ENCODE results near the gene IGSF10.

The IGSF10 gene

GRCh38 chr3:151459358-151459757 lies 1.5 kb downstream of the IGSF10 start:
- TF ChIP-seq CTCF (IDR thresholded peaks at IDR 0.05; ENCODE audit: low read depth, low read length), result no peak
- no peak for DNase-seq (ENCODE audit: extremely low read depth, low read depth)

GRCh38 chr3:151456065-151456464 lies 4.8 kb downstream of the IGSF10 start:
- no peak for TF ChIP-seq CTCF (IDR thresholded peaks at IDR 0.05; ENCODE audit: low read depth, low read length)
- DNase-seq (ENCODE audit: extremely low read depth, low read depth), result no peak

- no peak for TF ChIP-seq CTCF (IDR thresholded peaks at IDR 0.05; ENCODE audit: low read depth, low read length)
Measured at GRCh38 chr3:151452841-151453240, 8.0 kb downstream of the IGSF10 start.

GRCh38 chr3:151452368-151452767 lies 8.5 kb downstream of the IGSF10 start:
- DNase-seq (ENCODE audit: extremely low read depth, low read depth), result no peak
- TF ChIP-seq CTCF (IDR thresholded peaks at IDR 0.05; ENCODE audit: low read depth, low read length), result no peak

More at GRCh38 chr3:151452841-151453240, 8.0 kb downstream of the IGSF10 start:
- no peak for DNase-seq (ENCODE audit: extremely low read depth, low read depth)

- DNase-seq (ENCODE audit: extremely low read depth, low read depth), result no peak
- TF ChIP-seq CTCF (IDR thresholded peaks at IDR 0.05; ENCODE audit: low read depth, low read length), result no peak
Measured at GRCh38 chr3:151446002-151446340, 14.9 kb downstream of the IGSF10 start.

GRCh38 chr3:151445273-151446001 lies 15.4 kb downstream of the IGSF10 start:
- no peak for TF ChIP-seq CTCF (IDR thresholded peaks at IDR 0.05; ENCODE audit: low read depth, low read length)
- peak; percentile 98 for DNase-seq (ENCODE audit: extremely low read depth, low read depth)

GRCh38 chr3:151443583-151443982 lies 17.3 kb downstream of the IGSF10 start:
- DNase-seq (ENCODE audit: extremely low read depth, low read depth), result no peak

More at GRCh38 chr3:151443583-151443982, 17.3 kb downstream of the IGSF10 start:
- TF ChIP-seq CTCF (IDR thresholded peaks at IDR 0.05; ENCODE audit: low read depth, low read length), result no peak
